Measurements from ENCODE around the gene BTG3.
A peak's percentile ranks its signal among the peaks of the same experiment; 100 is the strongest.

The BTG3 gene

GRCh38 chr21:17644186-17644585 is 31.5 kb upstream of the BTG3 start:
- no peak for DNase-seq (ENCODE audit: low read depth)

GRCh38 chr21:17640821-17641220 is 28.1 kb upstream of the BTG3 start:
- no peak overlapping the region for H3K4me3 ChIP-seq (ENCODE audit: low read depth, low read length)
- TF ChIP-seq CTCF (conservative IDR thresholded peaks at IDR 0.05; ENCODE audit: low read depth, low read length) = no peak
- no peak for DNase-seq (ENCODE audit: low read depth)

More at GRCh38 chr21:17644186-17644585, 31.5 kb upstream of the BTG3 start:
- no peak for TF ChIP-seq CTCF (conservative IDR thresholded peaks at IDR 0.05; ENCODE audit: low read depth, low read length)
- H3K4me3 ChIP-seq (ENCODE audit: low read depth, low read length) = no peak overlapping the region

GRCh38 chr21:17636711-17637110 is 24.0 kb upstream of the BTG3 start:
- no peak for TF ChIP-seq CTCF (conservative IDR thresholded peaks at IDR 0.05; ENCODE audit: low read depth, low read length)
- no peak for DNase-seq (ENCODE audit: low read depth)
- no peak overlapping the region for H3K4me3 ChIP-seq (ENCODE audit: low read depth, low read length)

- TF ChIP-seq CTCF (conservative IDR thresholded peaks at IDR 0.05; ENCODE audit: low read depth, low read length) = no peak
- DNase-seq (ENCODE audit: low read depth) = no peak
- H3K4me3 ChIP-seq (ENCODE audit: low read depth, low read length) = no peak overlapping the region
These were observed 18.5 kb upstream of the BTG3 start for GRCh38 chr21:17631195-17631594.

- TF ChIP-seq CTCF (conservative IDR thresholded peaks at IDR 0.05; ENCODE audit: low read depth, low read length) = no peak
- DNase-seq (ENCODE audit: low read depth) = no peak
- H3K4me3 ChIP-seq (ENCODE audit: low read depth, low read length) = no peak overlapping the region
These were observed 9.3 kb upstream of the BTG3 start for GRCh38 chr21:17622018-17622417.

- DNase-seq (ENCODE audit: low read depth) = no peak
- TF ChIP-seq CTCF (conservative IDR thresholded peaks at IDR 0.05; ENCODE audit: low read depth, low read length) = no peak
These were observed 4.1 kb upstream of the BTG3 start for GRCh38 chr21:17616831-17617230.

GRCh38 chr21:17613242-17613676 is 558 bp upstream of the BTG3 start:
- DNase-seq (ENCODE audit: low read depth) = peak; percentile 42
- H3K4me3 ChIP-seq (ENCODE audit: low read depth, low read length) = peak overlapping the region; percentile 88
- peak; percentile 19 for TF ChIP-seq CTCF (conservative IDR thresholded peaks at IDR 0.05; ENCODE audit: low read depth, low read length)

More at GRCh38 chr21:17616831-17617230, 4.1 kb upstream of the BTG3 start:
- H3K4me3 ChIP-seq (ENCODE audit: low read depth, low read length) = no peak overlapping the region

Measured in choroid plexus epithelial cell (primary cell).